ENCODE measurements around the gene MYOZ3. TPM values are rescaled to one million over a fixed set of nuclear protein-coding genes. Genes with fewer than 3 reads are reported as not detected.
A peak's percentile ranks its signal among the peaks of the same experiment; 100 is the strongest.

MYOZ3 gene
- total and polyA plus RNA-seq, 2 experiments from 2014 or later: 0.32 to 0.71 TPM

GRCh38 chr5:150625164-150625535 is 35.9 kb upstream of the MYOZ3 start:
- Histone ChIP-seq H2AFZ (peak overlapping the region; percentile 73), H3K36me3 (ENCODE audit: low read depth) (no peaks in the 10 kb centered on the region), H3K4me1 (ENCODE audit: insufficient read depth) (peaks cover 34% of the 10 kb centered on the region), H3K4me2 (ENCODE audit: unreplicated experiment) (peak overlapping the region; percentile 91), H3F3A (ENCODE audit: insufficient read depth) (peaks cover 34% of the 10 kb centered on the region), H3K27ac (no peak overlapping the region), H4K20me1 (ENCODE audit: insufficient read depth) (no peaks in the 10 kb centered on the region), H3K79me2 (ENCODE audit: insufficient read depth) (peaks cover 17% of the 10 kb centered on the region), H3K9ac (peak overlapping the region; percentile 81), H3K4me3 (peak overlapping the region; percentile 77), H3K27me3 (replicated peaks; ENCODE audit: insufficient read depth) (no peaks in the 10 kb centered on the region), H3K9me2 (ENCODE audit: insufficient read depth) (no peaks in the 10 kb centered on the region), H3K9me3 (ENCODE audit: low read depth) (no peaks in the 10 kb centered on the region)
- TF ChIP-seq EZH2phosphoT487 (IDR thresholded peaks at IDR 0.05; ENCODE audit: insufficient read depth, low read depth) (no peak), EZH2 (IDR thresholded peaks at IDR 0.05; ENCODE audit: insufficient read depth, poor library complexity, severe bottlenecking) (no peak)
- no peak for DNase-seq
- in situ Hi-C loops (cut with MboI): no loop called here
- 21 to 25% methylated on average over 18 to 19 of the region's 19 CpGs for WGBS, 2 experiments (ENCODE audit: low coverage in 1 of 2, low lambda C conversion rate in 2 of 2, missing lambda C conversion rate in 2 of 2)

- Histone ChIP-seq H3K4me2 (ENCODE audit: unreplicated experiment) (peak overlapping the region; percentile 91), H2AFZ (no peak overlapping the region), H3K9me3 (ENCODE audit: low read depth) (no peaks in the 10 kb centered on the region), H3F3A (ENCODE audit: insufficient read depth) (peaks cover 28% of the 10 kb centered on the region), H3K9ac (no peak overlapping the region), H4K20me1 (ENCODE audit: insufficient read depth) (no peaks in the 10 kb centered on the region), H3K79me2 (ENCODE audit: insufficient read depth) (peaks cover 17% of the 10 kb centered on the region), H3K4me3 (peak overlapping the region; percentile 77), H3K36me3 (ENCODE audit: low read depth) (no peaks in the 10 kb centered on the region), H3K27me3 (replicated peaks; ENCODE audit: insufficient read depth) (no peaks in the 10 kb centered on the region), H3K9me2 (ENCODE audit: insufficient read depth) (no peaks in the 10 kb centered on the region), H3K27ac (no peak overlapping the region), H3K4me1 (ENCODE audit: insufficient read depth) (peaks cover 34% of the 10 kb centered on the region)
- TF ChIP-seq EZH2 (IDR thresholded peaks at IDR 0.05; ENCODE audit: insufficient read depth, poor library complexity, severe bottlenecking) (no peak), EZH2phosphoT487 (IDR thresholded peaks at IDR 0.05; ENCODE audit: insufficient read depth, low read depth) (no peak)
- in situ Hi-C loops (cut with MboI): no loop called here
- no peak for DNase-seq
- WGBS, 2 experiments (ENCODE audit: low coverage in 1 of 2, low lambda C conversion rate in 2 of 2, missing lambda C conversion rate in 2 of 2): 77 to 87% methylated on average over 10 of the region's 10 CpGs
Observed at GRCh38 chr5:150625831-150626746, 35.0 kb upstream of the MYOZ3 start.

DNA sequence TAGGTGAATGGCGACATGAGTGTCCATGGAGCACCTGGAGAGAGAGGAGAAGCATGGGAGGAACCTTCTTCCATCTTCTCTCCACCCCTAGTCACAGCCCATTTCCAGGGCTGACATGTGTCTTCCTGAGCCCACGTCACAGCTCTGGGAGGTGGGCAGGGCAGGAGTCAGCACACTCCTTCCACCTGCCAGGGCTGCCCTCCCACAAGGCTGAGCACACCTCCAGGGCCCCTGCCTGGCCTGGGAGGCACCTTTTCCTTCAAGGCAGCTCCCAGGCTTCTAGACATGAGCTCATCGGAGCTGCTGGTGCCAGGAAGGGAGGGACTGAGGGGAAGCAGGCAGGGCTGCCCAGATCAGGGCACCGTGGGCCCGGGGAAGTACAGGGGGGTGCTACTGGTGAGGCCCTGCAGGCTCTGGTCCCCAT is 34.2 kb upstream of the MYOZ3 start:
- Histone ChIP-seq H3K4me1 (ENCODE audit: insufficient read depth) (peaks cover 32% of the 10 kb centered on the region), H3K9ac (no peak overlapping the region), H3K79me2 (ENCODE audit: insufficient read depth) (peaks cover 17% of the 10 kb centered on the region), H3K9me3 (ENCODE audit: low read depth) (no peaks in the 10 kb centered on the region), H2AFZ (no peak overlapping the region), H3F3A (ENCODE audit: insufficient read depth) (peaks cover 28% of the 10 kb centered on the region), H3K27me3 (replicated peaks; ENCODE audit: insufficient read depth) (no peaks in the 10 kb centered on the region), H3K4me3 (no peak overlapping the region), H4K20me1 (ENCODE audit: insufficient read depth) (no peaks in the 10 kb centered on the region), H3K9me2 (ENCODE audit: insufficient read depth) (no peaks in the 10 kb centered on the region), H3K4me2 (ENCODE audit: unreplicated experiment) (no peak overlapping the region), H3K27ac (no peak overlapping the region), H3K36me3 (ENCODE audit: low read depth) (no peaks in the 10 kb centered on the region)
- in situ Hi-C loops (cut with MboI): no loop called here
- WGBS, 2 experiments (ENCODE audit: low coverage in 1 of 2, low lambda C conversion rate in 2 of 2, missing lambda C conversion rate in 2 of 2): 72 to 80% methylated on average over 5 of the region's 5 CpGs
- no peak for TF ChIP-seq EZH2phosphoT487 (IDR thresholded peaks at IDR 0.05; ENCODE audit: insufficient read depth, low read depth)
- no peak for TF ChIP-seq EZH2 (IDR thresholded peaks at IDR 0.05; ENCODE audit: insufficient read depth, poor library complexity, severe bottlenecking)
- DNase-seq: peak; percentile 54

DNA sequence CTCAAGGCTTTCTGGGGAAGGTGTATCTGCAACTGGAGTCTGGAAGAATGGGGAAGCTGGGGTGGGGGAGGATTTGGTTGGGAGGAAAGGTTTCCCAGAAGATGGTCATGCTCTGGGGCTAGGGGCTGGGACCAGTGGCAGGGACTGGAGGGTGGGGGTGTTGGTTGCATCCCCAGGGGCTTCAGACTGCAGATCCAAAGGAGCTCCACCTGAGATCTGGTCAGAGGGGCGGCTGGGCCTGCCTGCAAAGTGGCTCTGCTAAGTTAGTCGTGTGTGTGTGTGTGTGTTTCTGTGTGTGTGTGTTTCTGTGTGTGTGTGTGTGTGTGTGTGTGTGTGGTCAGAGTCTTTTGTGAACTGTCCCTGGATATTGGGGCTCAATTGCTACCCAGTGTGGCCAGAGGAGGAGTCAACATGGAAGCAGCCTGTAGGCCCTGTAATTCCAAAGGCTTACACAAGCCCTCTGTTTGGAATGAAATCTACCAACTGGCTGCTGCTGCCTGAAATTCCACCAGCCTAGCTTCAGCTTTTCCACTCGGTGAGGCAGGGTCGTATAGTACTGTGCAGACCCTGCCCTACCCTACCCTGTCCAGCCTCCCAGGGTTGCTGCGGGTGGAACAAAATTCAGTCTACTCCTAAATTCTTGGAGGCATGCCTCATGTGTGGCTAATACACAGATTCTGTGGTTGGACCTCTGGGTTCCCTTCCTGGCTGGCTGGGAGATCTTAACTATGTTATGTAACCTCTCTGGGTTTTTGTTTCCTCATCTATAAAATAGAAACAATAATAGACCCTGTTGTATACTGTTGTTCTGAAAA is 33.1 kb upstream of the MYOZ3 start:
- peaks cover 17% of the 10 kb centered on the region for H3K79me2 ChIP-seq (ENCODE audit: insufficient read depth)
- H3K9ac ChIP-seq: no peak overlapping the region
- DNase-seq: peak; percentile 86
- 52 to 60% methylated on average over 4 to 5 of the region's 5 CpGs for WGBS, 2 experiments (ENCODE audit: low coverage in 1 of 2, low lambda C conversion rate in 2 of 2, missing lambda C conversion rate in 2 of 2)
- H3K4me3 ChIP-seq: no peak overlapping the region
- in situ Hi-C loops (cut with MboI): no loop called here
- no peak overlapping the region for H2AFZ ChIP-seq
- TF ChIP-seq EZH2phosphoT487 (IDR thresholded peaks at IDR 0.05; ENCODE audit: insufficient read depth, low read depth) (no peak), EZH2 (IDR thresholded peaks at IDR 0.05; ENCODE audit: insufficient read depth, poor library complexity, severe bottlenecking) (no peak)
- H3K36me3 ChIP-seq (ENCODE audit: low read depth): no peaks in the 10 kb centered on the region
- no peaks in the 10 kb centered on the region for H3K9me3 ChIP-seq (ENCODE audit: low read depth)
- H3K4me1 ChIP-seq (ENCODE audit: insufficient read depth): peaks cover 30% of the 10 kb centered on the region
- H4K20me1 ChIP-seq (ENCODE audit: insufficient read depth): no peaks in the 10 kb centered on the region
- H3K4me2 ChIP-seq (ENCODE audit: unreplicated experiment): peak overlapping the region; percentile 7
- peaks cover 25% of the 10 kb centered on the region for H3F3A ChIP-seq (ENCODE audit: insufficient read depth)
- H3K9me2 ChIP-seq (ENCODE audit: insufficient read depth): no peaks in the 10 kb centered on the region
- no peaks in the 10 kb centered on the region for H3K27me3 ChIP-seq (replicated peaks; ENCODE audit: insufficient read depth)
- peak overlapping the region; percentile 38; the same call in 1 of the 2 replicates for H3K27ac ChIP-seq
